Measurements from ENCODE around the gene NRSN2. TPM values are rescaled to one million over a fixed set of nuclear protein-coding genes. Genes with fewer than 3 reads are reported as not detected.
A peak's percentile ranks its signal among the peaks of the same experiment; 100 is the strongest.

Gene NRSN2
- total RNA-seq, 1 experiment from 2014 or later: 0.42 TPM

GRCh38 chr20:364905-365794, 18.2 kb downstream of the NRSN2 start:
- no peak for DNase-seq
- Mint-ChIP-seq H3K27ac (ENCODE audit: unreplicated experiment) (peak overlapping the region; percentile 97), H3K9me3 (ENCODE audit: low read depth, unreplicated experiment) (peaks cover 4% of the 10 kb centered on the region), H3K27me3 (ENCODE audit: unreplicated experiment) (no peaks in the 10 kb centered on the region), H3K4me3 (ENCODE audit: low read depth, unreplicated experiment) (peak overlapping the region; percentile 43), H3K36me3 (ENCODE audit: insufficient read depth, unreplicated experiment) (peaks cover 37% of the 10 kb centered on the region), H3K4me1 (ENCODE audit: low read depth, unreplicated experiment) (peaks cover 77% of the 10 kb centered on the region)
- TF ChIP-seq CTCF (IDR thresholded peaks at IDR 0.05; ENCODE audit: unreplicated experiment): no peak
- intact Hi-C loops (cut with micrococcal nuclease; ENCODE audit: unreplicated experiment): loop anchor here (5.0 kb wide), 1 partner anchor 42 kb away; the partner anchor contains the start of gene RBCK1
- CTCF ChIA-PET: interaction anchor here (2.4 kb wide), 1 partner anchor 15 kb away, joined by 8 read pairs; the partner anchor contains the start of gene TRIB3
- no TSS peak for BruUV-seq (replicated peaks)

GRCh38 chr20:366041-366718, 19.3 kb downstream of the NRSN2 start:
- Mint-ChIP-seq H3K36me3 (ENCODE audit: insufficient read depth, unreplicated experiment) (peaks cover 47% of the 10 kb centered on the region), H3K9me3 (ENCODE audit: low read depth, unreplicated experiment) (peaks cover 4% of the 10 kb centered on the region), H3K4me1 (ENCODE audit: low read depth, unreplicated experiment) (peaks cover 84% of the 10 kb centered on the region), H3K4me3 (ENCODE audit: low read depth, unreplicated experiment) (peak overlapping the region; percentile 43), H3K27ac (ENCODE audit: unreplicated experiment) (peak overlapping the region; percentile 97), H3K27me3 (ENCODE audit: unreplicated experiment) (no peaks in the 10 kb centered on the region)
- peak; percentile 53 for DNase-seq
- CTCF ChIA-PET: interaction anchor here (1.4 to 2.4 kb wide), 2 partner anchors 14 to 65 kb away, joined by 3 to 8 read pairs; partner anchors contain the start of gene TRIB3
- TF ChIP-seq CTCF (IDR thresholded peaks at IDR 0.05; ENCODE audit: unreplicated experiment): no peak
- BruUV-seq (replicated peaks): TSS peak; percentile 72
- intact Hi-C loops (cut with micrococcal nuclease; ENCODE audit: unreplicated experiment): loop anchor here (2.0 kb wide), 1 partner anchor 15 kb away; the partner anchor contains the start of gene TRIB3

- CTCF ChIA-PET: interaction anchor here (1.4 to 2.4 kb wide), 2 partner anchors 14 to 65 kb away, joined by 3 to 8 read pairs; partner anchors contain the start of gene TRIB3
- peak overlapping the region; percentile 97 for H3K27ac Mint-ChIP-seq (ENCODE audit: unreplicated experiment)
Observed at GRCh38 chr20:366719-367485, 20.0 kb downstream of the NRSN2 start.

More at GRCh38 chr20:366719-367485, 20.0 kb downstream of the NRSN2 start:
- intact Hi-C loops (cut with micrococcal nuclease; ENCODE audit: unreplicated experiment): loop anchor here (2.0 kb wide), 1 partner anchor 14 kb away; the partner anchor contains the start of gene TRIB3
- H3K4me1 Mint-ChIP-seq (ENCODE audit: low read depth, unreplicated experiment): peaks cover 86% of the 10 kb centered on the region
- no peak for DNase-seq
- H3K4me3 Mint-ChIP-seq (ENCODE audit: low read depth, unreplicated experiment): peak overlapping the region; percentile 43
- no peaks in the 10 kb centered on the region for H3K27me3 Mint-ChIP-seq (ENCODE audit: unreplicated experiment)
- BruUV-seq (replicated peaks): no TSS peak
- peaks cover 51% of the 10 kb centered on the region for H3K36me3 Mint-ChIP-seq (ENCODE audit: insufficient read depth, unreplicated experiment)
- peaks cover 4% of the 10 kb centered on the region for H3K9me3 Mint-ChIP-seq (ENCODE audit: low read depth, unreplicated experiment)
- TF ChIP-seq CTCF (IDR thresholded peaks at IDR 0.05; ENCODE audit: unreplicated experiment): no peak

Measured in Calu3 (cell line).